Astrocyte of the cerebellum (primary cell): Measurements from ENCODE around the gene ZNF326.
"Not testable (repeated sequence)": the region's sequence is repeated elsewhere in the genome, so short reads cannot be mapped to it uniquely, and the experiment has no call there.

ENCODE experiments used
- DNase-seq: peaks from one replicate; pipeline ENCODE4 v3.0.0-alpha.2; 2011; ENCODE audit warnings: low read depth
- H3K4me3 ChIP-seq: 2 replicates; pipeline ENCODE4 v1.5.1; 2011; ENCODE audit warnings: mild to moderate bottlenecking, low read depth, low read length, moderate library complexity
- CTCF ChIP-seq: IDR thresholded peaks from 2 replicates; pipeline ENCODE4 v1.5.1; 2012; ENCODE audit warnings: low read length, low read depth, moderate library complexity, mild to moderate bottlenecking; ENCODE audit errors: missing control alignments
- in situ Hi-C: cut with HindIII; loops from 2 replicates; pipeline ENCODE4 v1.10.0; 2017; ENCODE audit warnings: low sequenced_read_pairs

ZNF326 gene

DNA sequence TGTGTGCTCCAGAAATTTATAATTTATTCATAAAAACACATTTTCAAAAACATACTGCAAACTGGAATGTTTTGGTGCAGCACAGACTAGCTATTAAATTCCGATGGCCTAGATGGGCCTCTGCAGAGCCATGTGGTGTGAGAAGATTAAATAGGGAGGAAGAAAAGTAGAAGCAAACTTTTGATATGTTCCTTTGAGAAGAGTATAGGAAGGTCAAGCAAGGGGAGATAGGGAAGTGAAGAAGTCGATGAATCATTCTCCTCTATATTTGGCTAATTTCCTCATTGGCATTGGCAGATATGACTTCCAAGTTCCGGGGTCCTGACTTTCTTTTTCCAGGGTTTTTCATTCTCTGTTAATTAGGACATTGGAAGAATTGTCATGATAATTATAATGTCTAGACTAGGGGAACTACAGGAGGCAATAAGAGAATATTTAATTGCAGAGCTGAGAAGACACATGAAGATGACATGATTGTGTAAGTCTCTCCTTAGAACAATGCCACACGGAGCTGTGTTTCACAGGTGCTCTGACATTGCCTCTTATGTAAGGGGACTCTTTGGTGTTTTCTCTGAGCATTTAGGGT lies 19.3 kb upstream of the ZNF326 start:
- DNase-seq: no peak
- in situ Hi-C loops: no loop called here
- no peak for TF ChIP-seq CTCF
- H3K4me3 ChIP-seq: no peak overlapping the region

GRCh38 chr1:89978755-89979154 lies 16.2 kb upstream of the ZNF326 start:
- in situ Hi-C loops: no loop called here
- no peak for DNase-seq
- TF ChIP-seq CTCF: no peak
- H3K4me3 ChIP-seq: no peak overlapping the region

DNA sequence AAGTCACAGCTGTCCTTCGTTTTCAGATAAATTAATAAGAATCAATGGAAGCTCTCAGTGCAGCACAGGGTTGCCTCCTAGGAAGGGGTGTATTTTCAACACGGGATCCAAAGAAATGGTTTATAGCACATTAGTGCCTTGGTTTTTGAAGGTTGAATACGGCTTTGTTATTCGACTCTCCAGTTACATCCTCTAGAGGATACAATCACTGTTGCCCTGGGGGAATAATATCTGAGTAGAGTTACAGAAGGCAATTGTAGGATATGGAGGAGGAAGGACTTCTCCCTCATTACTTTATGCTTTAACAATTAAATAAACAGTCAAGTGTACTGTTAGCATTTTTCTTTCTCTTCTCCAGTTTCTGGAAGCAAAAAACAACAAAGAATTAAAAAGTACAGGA lies 14.3 kb upstream of the ZNF326 start:
- no peak overlapping the region for H3K4me3 ChIP-seq
- TF ChIP-seq CTCF: no peak
- in situ Hi-C loops: no loop called here
- DNase-seq: no peak

- in situ Hi-C loops, DNase-seq, H3K4me3 ChIP-seq: not testable (repeated sequence)
Measured at GRCh38 chr1:89982846-89983245, 12.1 kb upstream of the ZNF326 start.

- in situ Hi-C loops, DNase-seq, H3K4me3 ChIP-seq: not testable (repeated sequence)
Measured at GRCh38 chr1:89984564-89985116, 10.3 kb upstream of the ZNF326 start.

DNA sequence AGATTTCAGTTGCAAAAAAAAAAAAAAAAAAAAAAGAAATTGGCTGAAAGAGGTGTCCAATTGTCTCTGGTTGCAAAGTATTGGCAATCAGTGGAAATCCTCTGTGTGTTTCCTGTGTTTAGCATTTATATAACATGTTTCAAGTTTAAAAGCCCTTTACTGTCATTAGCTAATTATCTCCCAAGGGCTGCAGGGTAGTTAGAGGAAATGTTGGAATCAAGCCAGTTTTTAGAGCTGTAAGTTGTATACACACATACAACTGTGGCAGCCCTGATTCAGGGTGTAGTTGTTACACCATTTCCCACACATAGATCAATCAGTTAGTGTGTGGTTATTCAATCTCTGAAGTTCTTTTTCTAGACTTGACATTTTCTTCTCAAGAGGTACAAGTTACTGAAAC lies 8.9 kb upstream of the ZNF326 start:
- no peak for DNase-seq
- TF ChIP-seq CTCF: no peak
- in situ Hi-C loops: no loop called here
- H3K4me3 ChIP-seq: no peak overlapping the region

GRCh38 chr1:89987159-89987819 lies 7.6 kb upstream of the ZNF326 start:
- in situ Hi-C loops: no loop called here
- DNase-seq: peak; percentile 78
- TF ChIP-seq CTCF: peak; percentile 81
- H3K4me3 ChIP-seq: no peak overlapping the region
